Astrocyte (in vitro differentiated cells and primary cell): ENCODE data around the gene SNX6. TPM values are rescaled to one million over a fixed set of nuclear protein-coding genes. Genes with fewer than 3 reads are reported as not detected.

Experiments used
- DNase-seq: peaks from one replicate; pipeline ENCODE4 v3.0.0-alpha.2; 2010; ENCODE audit warnings: low read depth
- FAIRE-seq: peaks from 2 replicates; lab custom pipeline; 2011; peaks lifted over from hg19 to GRCh38; lab: Jason Lieb, UNC
- H2AFZ ChIP-seq: 2 replicates; pipeline ENCODE4 v1.6.0; 2012; ENCODE audit warnings: low read depth, low read length, inconsistent platforms
- H3K27ac ChIP-seq: 2 replicates; pipeline ENCODE4 v1.5.1; 2011; ENCODE audit warnings: low read depth, low read length, inconsistent platforms
- H3K27me3 ChIP-seq: 2 replicates; pipeline ENCODE4 v1.6.0; 2011; ENCODE audit warnings: low read length, inconsistent platforms; ENCODE audit not compliant: insufficient read depth
- H3K36me3 ChIP-seq: 2 replicates; pipeline ENCODE4 v1.5.1; 2011; ENCODE audit warnings: low read length, inconsistent platforms; ENCODE audit not compliant: insufficient read depth
- H3K4me1 ChIP-seq: 2 replicates; pipeline ENCODE4 v1.5.1; 2011; ENCODE audit warnings: low read length, inconsistent platforms; ENCODE audit not compliant: insufficient read depth
- H3K4me2 ChIP-seq: 2 replicates; pipeline ENCODE4 v1.6.0; 2012; ENCODE audit warnings: low read length, inconsistent platforms
- H3K4me3 ChIP-seq: 2 replicates; pipeline ENCODE4 v1.5.1; 2011; ENCODE audit warnings: low read depth, mild to moderate bottlenecking, low read length, inconsistent platforms; ENCODE audit not compliant: insufficient read depth
- H3K79me2 ChIP-seq: 2 replicates; pipeline ENCODE4 v1.6.0; 2012; ENCODE audit warnings: mild to moderate bottlenecking, low read length, inconsistent platforms; ENCODE audit not compliant: insufficient read depth
- H3K9ac ChIP-seq: 2 replicates; pipeline ENCODE4 v1.6.0; 2012; ENCODE audit warnings: mild to moderate bottlenecking, low read length, inconsistent platforms
- H3K9me3 ChIP-seq: 2 replicates; pipeline ENCODE4 v1.5.1; 2012; ENCODE audit warnings: low read depth, mild to moderate bottlenecking, low read length, inconsistent platforms; ENCODE audit not compliant: insufficient read depth
- H4K20me1 ChIP-seq: 2 replicates; pipeline ENCODE4 v1.6.0; 2012; ENCODE audit warnings: low read length, inconsistent platforms; ENCODE audit not compliant: insufficient read depth
- H3K27ac Mint-ChIP-seq: one replicate; pipeline ENCODE4 v1.8.0; 2021; ENCODE audit warnings: mild to moderate bottlenecking, mixed read lengths; ENCODE audit not compliant: unreplicated experiment
- H3K27me3 Mint-ChIP-seq: one replicate; pipeline ENCODE4 v1.8.0; 2021; ENCODE audit warnings: low read depth, mixed read lengths; ENCODE audit not compliant: unreplicated experiment
- H3K36me3 Mint-ChIP-seq: one replicate; pipeline ENCODE4 v1.8.0; 2021; ENCODE audit warnings: low read depth, mixed read lengths; ENCODE audit not compliant: unreplicated experiment
- H3K4me1 Mint-ChIP-seq: one replicate; pipeline ENCODE4 v1.8.0; 2021; ENCODE audit warnings: low read depth, mixed read lengths; ENCODE audit not compliant: unreplicated experiment
- H3K4me3 Mint-ChIP-seq: one replicate; pipeline ENCODE4 v1.8.0; 2021; ENCODE audit warnings: mild to moderate bottlenecking, moderate library complexity, mixed read lengths; ENCODE audit not compliant: unreplicated experiment
- H3K9me3 Mint-ChIP-seq: one replicate; pipeline ENCODE4 v1.8.0; 2021; ENCODE audit warnings: mild to moderate bottlenecking, mixed read lengths; ENCODE audit not compliant: unreplicated experiment
- CTCF ChIP-seq: IDR thresholded peaks from 2 replicates; pipeline ENCODE4 v1.5.1; 2011; ENCODE audit warnings: low read depth, mild to moderate bottlenecking, inconsistent platforms, low read length, moderate library complexity; ENCODE audit not compliant: insufficient read depth
- EZH2 ChIP-seq: IDR thresholded peaks from 2 replicates; pipeline ENCODE4 v1.6.1; 2012; ENCODE audit warnings: mild to moderate bottlenecking, low read length, inconsistent platforms; ENCODE audit not compliant: insufficient read depth
- total RNA-seq: library from RNA; stranded (reverse); gene quantifications from 2 replicates; pipeline ENCODE4 v1.2.1, GENCODE V29; 2021

SNX6 gene
- total RNA-seq, 1 donor from 2014 or later, result 111 TPM

GRCh38 chr14:34632411-34632978, 2.5 kb upstream of the SNX6 start:
- no peak overlapping the region for H3K9ac ChIP-seq
- peaks cover 8% of the 10 kb centered on the region for H3K4me1 Mint-ChIP-seq
- no peaks in the 10 kb centered on the region for H3K36me3 ChIP-seq
- no peaks in the 10 kb centered on the region for H3K27me3 ChIP-seq
- TF ChIP-seq EZH2 (no peak), CTCF (no peak)
- no peak overlapping the region for H2AFZ ChIP-seq
- no peak for FAIRE-seq
- peaks cover 10% of the 10 kb centered on the region for H3K4me1 ChIP-seq
- H3K4me3 Mint-ChIP-seq, result no peak overlapping the region
- no peak overlapping the region for H3K27ac ChIP-seq
- H3K27me3 Mint-ChIP-seq, result no peaks in the 10 kb centered on the region
- peaks cover 4% of the 10 kb centered on the region for H3K9me3 Mint-ChIP-seq
- DNase-seq, result no peak
- H3K36me3 Mint-ChIP-seq, result peaks cover 2% of the 10 kb centered on the region
- H4K20me1 ChIP-seq, result peaks cover 8% of the 10 kb centered on the region
- H3K4me2 ChIP-seq, result no peak overlapping the region
- H3K9me3 ChIP-seq, result no peaks in the 10 kb centered on the region
- peaks cover 24% of the 10 kb centered on the region for H3K79me2 ChIP-seq
- H3K4me3 ChIP-seq, result no peak overlapping the region
- no peak overlapping the region for H3K27ac Mint-ChIP-seq

- peaks cover 8% of the 10 kb centered on the region for H3K4me1 Mint-ChIP-seq
Measured at GRCh38 chr14:34629344-34629656, 648 bp downstream of the SNX6 start.

More at GRCh38 chr14:34629344-34629656, 648 bp downstream of the SNX6 start:
- H3K4me2 ChIP-seq, result peak overlapping the region; percentile 98
- peaks cover 10% of the 10 kb centered on the region for H3K4me1 ChIP-seq
- Mint-ChIP-seq H3K27me3 (no peaks in the 10 kb centered on the region), H3K9me3 (peaks cover 4% of the 10 kb centered on the region), H3K27ac (peak overlapping the region; percentile 76), H3K36me3 (peaks cover 7% of the 10 kb centered on the region), H3K4me3 (peak overlapping the region; percentile 97)
- peaks cover 50% of the 10 kb centered on the region for H3K79me2 ChIP-seq
- H3K27ac ChIP-seq, result peak overlapping the region; percentile 95
- no peaks in the 10 kb centered on the region for H3K27me3 ChIP-seq
- H3K9me3 ChIP-seq, result no peaks in the 10 kb centered on the region
- no peak for DNase-seq
- peak overlapping the region; percentile 94 for H3K4me3 ChIP-seq
- H2AFZ ChIP-seq, result peak overlapping the region; percentile 94
- TF ChIP-seq CTCF, result no peak
- no peak for TF ChIP-seq EZH2
- peak overlapping the region; percentile 99 for H3K9ac ChIP-seq
- no peak for FAIRE-seq
- H4K20me1 ChIP-seq, result peaks cover 28% of the 10 kb centered on the region
- H3K36me3 ChIP-seq, result peaks cover 3% of the 10 kb centered on the region
